ENCODE measurements around the gene ACSS3.

DNA sequence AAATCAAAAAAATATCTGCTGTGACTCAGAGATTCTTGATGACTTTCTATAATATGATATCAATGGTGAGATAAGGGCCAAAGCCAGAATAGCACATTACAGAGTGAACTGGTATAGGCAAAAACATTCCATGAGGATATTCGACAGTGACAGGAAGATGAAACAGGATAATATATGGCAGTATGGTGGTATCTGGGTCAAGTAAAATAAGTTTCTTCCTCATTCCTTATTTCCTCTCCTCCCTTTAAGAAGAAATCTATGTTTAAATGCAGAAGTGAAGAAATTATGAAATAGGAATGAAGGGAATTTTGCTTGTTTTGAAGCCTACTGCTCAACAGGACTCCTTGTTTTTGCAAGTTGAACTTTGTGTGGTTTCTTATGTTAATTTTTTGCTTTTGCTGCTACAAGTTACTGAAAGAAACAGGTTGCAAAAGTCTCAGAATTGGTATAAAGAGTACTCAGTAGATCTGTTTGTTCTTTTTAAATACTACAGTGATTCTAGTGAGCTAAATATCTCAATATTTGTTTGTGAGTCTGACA is 7.0 kb downstream of the ACSS3 start:
- TF ChIP-seq ZNF23 (tag by site-specific recombination; IDR thresholded peaks at IDR 0.05; ENCODE audit: borderline replicate concordance) = no peak
- TF ChIP-seq, protein P1, sequence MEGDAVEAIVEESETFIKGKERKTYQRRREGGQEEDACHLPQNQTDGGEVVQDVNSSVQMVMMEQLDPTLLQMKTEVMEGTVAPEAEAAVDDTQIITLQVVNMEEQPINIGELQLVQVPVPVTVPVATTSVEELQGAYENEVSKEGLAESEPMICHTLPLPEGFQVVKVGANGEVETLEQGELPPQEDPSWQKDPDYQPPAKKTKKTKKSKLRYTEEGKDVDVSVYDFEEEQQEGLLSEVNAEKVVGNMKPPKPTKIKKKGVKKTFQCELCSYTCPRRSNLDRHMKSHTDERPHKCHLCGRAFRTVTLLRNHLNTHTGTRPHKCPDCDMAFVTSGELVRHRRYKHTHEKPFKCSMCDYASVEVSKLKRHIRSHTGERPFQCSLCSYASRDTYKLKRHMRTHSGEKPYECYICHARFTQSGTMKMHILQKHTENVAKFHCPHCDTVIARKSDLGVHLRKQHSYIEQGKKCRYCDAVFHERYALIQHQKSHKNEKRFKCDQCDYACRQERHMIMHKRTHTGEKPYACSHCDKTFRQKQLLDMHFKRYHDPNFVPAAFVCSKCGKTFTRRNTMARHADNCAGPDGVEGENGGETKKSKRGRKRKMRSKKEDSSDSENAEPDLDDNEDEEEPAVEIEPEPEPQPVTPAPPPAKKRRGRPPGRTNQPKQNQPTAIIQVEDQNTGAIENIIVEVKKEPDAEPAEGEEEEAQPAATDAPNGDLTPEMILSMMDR (tag by site-specific recombination; IDR thresholded peaks at IDR 0.05) = no peak
- no peak for TF ChIP-seq MZF1 (tag by site-specific recombination; IDR thresholded peaks at IDR 0.05; ENCODE audit: borderline replicate concordance)
- TF ChIP-seq ZIC2 (tag by site-specific recombination; IDR thresholded peaks at IDR 0.05) = no peak
- TF ChIP-seq ZNF510 (tag by site-specific recombination; IDR thresholded peaks at IDR 0.05; ENCODE audit: insufficient replicate concordance) = no peak
